ENCODE data around the gene LAMC3. TPM values are rescaled to one million over a fixed set of nuclear protein-coding genes. Genes with fewer than 3 reads are reported as not detected.

LAMC3 gene
- total RNA-seq, 1 donor, result 0.43 TPM

GRCh38 chr9:130963337-130963908 lies 45.6 kb upstream of the LAMC3 start:
- no peak overlapping the region for H3K4me3 ChIP-seq (ENCODE audit: low read depth, low read length)
- no peak for TF ChIP-seq CTCF (IDR thresholded peaks at IDR 0.05; ENCODE audit: insufficient read depth, low read depth, low read length)
- no peak for DNase-seq (ENCODE audit: low read depth)

GRCh38 chr9:130963916-130964315 lies 45.1 kb upstream of the LAMC3 start:
- no peak for DNase-seq (ENCODE audit: low read depth)
- TF ChIP-seq CTCF (IDR thresholded peaks at IDR 0.05; ENCODE audit: insufficient read depth, low read depth, low read length), result no peak
- H3K4me3 ChIP-seq (ENCODE audit: low read depth, low read length), result no peak overlapping the region

- no peak overlapping the region for H3K4me3 ChIP-seq (ENCODE audit: low read depth, low read length)
- no peak for DNase-seq (ENCODE audit: low read depth)
Measured at GRCh38 chr9:130965680-130966079, 43.3 kb upstream of the LAMC3 start.

GRCh38 chr9:130970052-130970451 lies 38.9 kb upstream of the LAMC3 start:
- DNase-seq (ENCODE audit: low read depth), result no peak
- no peak for TF ChIP-seq CTCF (IDR thresholded peaks at IDR 0.05; ENCODE audit: insufficient read depth, low read depth, low read length)
- H3K4me3 ChIP-seq (ENCODE audit: low read depth, low read length), result no peak overlapping the region

More at GRCh38 chr9:130965680-130966079, 43.3 kb upstream of the LAMC3 start:
- TF ChIP-seq CTCF (IDR thresholded peaks at IDR 0.05; ENCODE audit: insufficient read depth, low read depth, low read length), result no peak

- TF ChIP-seq CTCF (IDR thresholded peaks at IDR 0.05; ENCODE audit: insufficient read depth, low read depth, low read length), result no peak
- no peak overlapping the region for H3K4me3 ChIP-seq (ENCODE audit: low read depth, low read length)
- DNase-seq (ENCODE audit: low read depth), result no peak
Measured at GRCh38 chr9:130970855-130971254, 38.1 kb upstream of the LAMC3 start.

GRCh38 chr9:130971294-130971849 lies 37.6 kb upstream of the LAMC3 start:
- no peak for DNase-seq (ENCODE audit: low read depth)
- no peak for TF ChIP-seq CTCF (IDR thresholded peaks at IDR 0.05; ENCODE audit: insufficient read depth, low read depth, low read length)
- H3K4me3 ChIP-seq (ENCODE audit: low read depth, low read length), result no peak overlapping the region
